HepG2 (cell line): ENCODE data around the gene MARS1. TPM values are rescaled to one million over a fixed set of nuclear protein-coding genes. Genes with fewer than 3 reads are reported as not detected.

Experiments used
- CBFB ChIP-seq: sonication (generic); formaldehyde crosslinking; IDR thresholded peaks from 2 replicates; pipeline ENCODE4 v1.4.0; 2020; ENCODE audit warnings: missing genetic modification reagents
- JARID2 ChIP-seq: sonication (generic); formaldehyde crosslinking; IDR thresholded peaks from 2 replicates; pipeline ENCODE4 v1.8.1; 2023; ENCODE audit warnings: missing genetic modification reagents, inconsistent platforms; ENCODE audit not compliant: insufficient replicate concordance
- KLF12 ChIP-seq: sonication (generic); formaldehyde crosslinking; IDR thresholded peaks from 2 replicates; pipeline ENCODE4 v1.4.0; 2020; ENCODE audit warnings: missing genetic modification reagents, borderline replicate concordance
- LCORL ChIP-seq, 2 experiments: fragments of 450-650 bp in 1 of 2; sonication (generic) in 1 of 2; formaldehyde crosslinking in 1 of 2; IDR thresholded peaks; 2 replicates each; pipeline versions ENCODE4 v1.5.0 to v1.6.1; 2017 to 2020; ENCODE audit warnings: antibody characterized with exemption in 1 of 2, missing genetic modification reagents in 1 of 2
- MYC ChIP-seq: sonication (generic); formaldehyde crosslinking; IDR thresholded peaks from 2 replicates; pipeline ENCODE4 v1.9.0; 2021; ENCODE audit warnings: missing genetic modification reagents, borderline replicate concordance
- MZF1 ChIP-seq: sonication (generic); formaldehyde crosslinking; IDR thresholded peaks from 2 replicates; pipeline ENCODE4 v1.8.1; 2023; ENCODE audit warnings: mild to moderate bottlenecking, missing genetic modification reagents, borderline replicate concordance
- POLR2AphosphoS2 ChIP-seq: IDR thresholded peaks from 2 replicates; pipeline ENCODE4 v1.6.1; 2011; ENCODE audit warnings: low read depth, low read length, improper control_type of control experiment
- RORA ChIP-seq: sonication (generic); formaldehyde crosslinking; IDR thresholded peaks from 2 replicates; pipeline ENCODE4 v1.5.0; 2020; ENCODE audit warnings: mild to moderate bottlenecking, missing genetic modification reagents, moderate library complexity
- SCMH1 ChIP-seq: sonication (generic); formaldehyde crosslinking; IDR thresholded peaks from 2 replicates; pipeline ENCODE4 v1.9.0; 2021; ENCODE audit warnings: missing genetic modification reagents, mild to moderate bottlenecking, borderline replicate concordance
- SP1 ChIP-seq, 2 experiments: fragments of 450-650 bp in 1 of 2; sonication (generic) in 1 of 2; formaldehyde crosslinking in 1 of 2; IDR thresholded peaks; 2 replicates each; pipeline versions ENCODE4 v1.4.0 to v1.6.1; 2016 to 2020; ENCODE audit warnings: missing genetic modification reagents in 1 of 2
- ZBTB49 ChIP-seq: sonication (generic); formaldehyde crosslinking; IDR thresholded peaks from 2 replicates; pipeline ENCODE4 v1.4.0; 2020; ENCODE audit warnings: missing genetic modification reagents, borderline replicate concordance
- ZFP37 ChIP-seq: sonication (generic); formaldehyde crosslinking; IDR thresholded peaks from 2 replicates; pipeline ENCODE4 v1.4.0; 2020; ENCODE audit warnings: missing genetic modification reagents, borderline replicate concordance
- ZNF331 ChIP-seq: sonication (generic); formaldehyde crosslinking; IDR thresholded peaks from 2 replicates; pipeline ENCODE4 v1.4.0; 2020; ENCODE audit warnings: missing genetic modification reagents
- ZNF335 ChIP-seq: sonication (generic); formaldehyde crosslinking; IDR thresholded peaks from 2 replicates; pipeline ENCODE4 v1.4.0; 2020; ENCODE audit warnings: missing genetic modification reagents
- ZNF546 ChIP-seq: sonication (generic); formaldehyde crosslinking; conservative IDR thresholded peaks from 2 replicates; pipeline ENCODE4 v1.8.1; 2023; ENCODE audit warnings: mild to moderate bottlenecking, missing genetic modification reagents
- polyA plus RNA-seq, 8 experiments: library from polyadenylated mRNA; depleted of rRNA in 3 of 8; stranded (reverse) in 7 of 8; unstranded in 1 of 8; fragments of >200 nt; fragmentation: Illumina TruSeq in 4 of 8; extraction: Trizol in 4 of 8; gene quantifications; 2 replicates each; pipeline versions ENCODE4 v1.2.1 to v1.2.3, GENCODE V29; 2011 to 2016; ENCODE audit warnings: low read depth in 4 of 8, missing spikeins in 1 of 8, mixed read lengths in 1 of 8; ENCODE audit not compliant: insufficient read depth in 1 of 8
- total RNA-seq, 5 experiments: library from RNA; depleted of rRNA; stranded (reverse); fragments of >200 nt; fragmentation: Illumina TruSeq; extraction: Trizol; gene quantifications; 2 replicates each; pipeline ENCODE4 v1.2.3, GENCODE V29; 2016; ENCODE audit warnings: low read depth in 1 of 5
- TF ChIP-seq, protein P1 (sequence below): IDR thresholded peaks from 2 replicates; pipeline ENCODE4 v1.6.1; 2018; ENCODE audit warnings: missing genetic modification reagents
- TF ChIP-seq, protein P2 (sequence below): IDR thresholded peaks from 2 replicates; pipeline ENCODE4 v1.6.1; 2016; ENCODE audit warnings: low read depth, borderline replicate concordance
- TF ChIP-seq, protein P3 (sequence below): sonication (generic); formaldehyde crosslinking; IDR thresholded peaks from 2 replicates; pipeline ENCODE4 v1.9.0; 2021; ENCODE audit warnings: missing genetic modification reagents, mild to moderate bottlenecking, borderline replicate concordance
- TF ChIP-seq, protein P4 (sequence below): sonication (generic); formaldehyde crosslinking; IDR thresholded peaks from 2 replicates; pipeline ENCODE4 v1.4.0; 2020; ENCODE audit warnings: missing genetic modification reagents, mild to moderate bottlenecking, borderline replicate concordance
- TF ChIP-seq, protein P5 (sequence below): IDR thresholded peaks from 2 replicates; pipeline ENCODE4 v1.6.1; 2016; ENCODE audit warnings: mild to moderate bottlenecking, missing biosample characterization, missing genetic modification reagents

MARS1 gene
- total and polyA plus RNA-seq, 2 of the 13 experiments (the other 11 are each of a cell fraction or from before 2014, with no cell fraction given): 115 to 181 TPM

DNA sequence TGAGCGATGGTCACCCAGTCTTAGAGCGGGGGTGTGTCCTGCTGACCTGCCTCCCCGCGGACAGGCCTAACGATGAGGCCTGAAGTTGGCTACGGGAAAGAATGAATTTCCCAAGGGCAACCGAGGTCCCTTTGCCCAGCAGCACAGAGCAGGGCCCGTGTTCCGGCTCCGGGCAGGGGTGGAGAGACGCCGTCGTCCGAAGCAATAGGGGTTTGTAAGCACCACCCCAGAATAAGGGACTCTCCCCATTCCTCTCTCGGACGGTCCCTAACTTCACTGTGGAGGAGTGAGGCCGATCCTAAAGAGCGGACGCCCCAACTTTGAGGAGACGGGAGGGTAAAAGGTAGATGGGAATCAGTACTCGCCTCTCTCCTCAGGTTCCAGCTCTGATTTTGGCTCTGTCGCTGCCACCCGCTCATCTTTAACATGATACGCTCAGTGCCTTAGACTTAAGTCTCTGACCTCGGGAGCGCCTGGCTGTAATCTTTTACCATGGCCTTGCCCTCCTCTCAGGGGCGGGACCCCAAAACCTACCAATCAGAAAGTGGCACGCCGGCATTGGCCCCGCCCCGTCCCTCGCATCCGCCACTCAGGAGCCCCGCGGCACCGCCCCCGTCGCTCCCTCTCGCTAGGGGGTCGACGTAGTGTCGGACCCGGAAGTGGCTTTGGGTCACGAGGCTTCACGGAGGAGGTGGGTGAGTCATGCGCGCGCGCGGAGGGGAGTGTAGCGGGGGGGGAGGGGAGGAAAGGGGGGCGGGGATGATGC, 32.4 kb downstream of the MARS1 start, which contains the start of gene DDIT3 (continued):
- TF ChIP-seq SP1 (IDR thresholded peaks at IDR 0.05) (peak; percentile 62; the same call in 1 of the 2 replicates), SP1 (CRISPR knock-in tag; IDR thresholded peaks at IDR 0.05) (peak; percentile 92), LCORL (IDR thresholded peaks at IDR 0.05) (no peak), LCORL (CRISPR knock-in tag; IDR thresholded peaks at IDR 0.05) (peak; percentile 75), ZNF335 (CRISPR knock-in tag) (no peak), MZF1 (no peak), CBFB (CRISPR knock-in tag) (no peak), ZFP37 (CRISPR knock-in tag) (peak; percentile 84; the same call in 1 of the 2 replicates), ZBTB49 (CRISPR knock-in tag) (no peak), SCMH1 (CRISPR knock-in tag) (no peak), JARID2 (CRISPR knock-in tag) (no peak), KLF12 (CRISPR knock-in tag) (no peak), POLR2AphosphoS2 (peak; percentile 95), ZNF546 (CRISPR knock-in tag) (no peak), RORA (CRISPR knock-in tag) (no peak; the same call in 1 of the 2 replicates), MYC (CRISPR knock-in tag) (peak; percentile 60; the same call in 1 of the 2 replicates), ZNF331 (CRISPR knock-in tag) (peak; percentile 70)
- TF ChIP-seq, protein P1, sequence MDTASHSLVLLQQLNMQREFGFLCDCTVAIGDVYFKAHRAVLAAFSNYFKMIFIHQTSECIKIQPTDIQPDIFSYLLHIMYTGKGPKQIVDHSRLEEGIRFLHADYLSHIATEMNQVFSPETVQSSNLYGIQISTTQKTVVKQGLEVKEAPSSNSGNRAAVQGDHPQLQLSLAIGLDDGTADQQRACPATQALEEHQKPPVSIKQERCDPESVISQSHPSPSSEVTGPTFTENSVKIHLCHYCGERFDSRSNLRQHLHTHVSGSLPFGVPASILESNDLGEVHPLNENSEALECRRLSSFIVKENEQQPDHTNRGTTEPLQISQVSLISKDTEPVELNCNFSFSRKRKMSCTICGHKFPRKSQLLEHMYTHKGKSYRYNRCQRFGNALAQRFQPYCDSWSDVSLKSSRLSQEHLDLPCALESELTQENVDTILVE (CRISPR knock-in tag): peak; percentile 85
- TF ChIP-seq, protein P2, sequence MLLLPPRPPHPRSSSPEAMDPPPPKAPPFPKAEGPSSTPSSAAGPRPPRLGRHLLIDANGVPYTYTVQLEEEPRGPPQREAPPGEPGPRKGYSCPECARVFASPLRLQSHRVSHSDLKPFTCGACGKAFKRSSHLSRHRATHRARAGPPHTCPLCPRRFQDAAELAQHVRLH: peak; percentile 74
- TF ChIP-seq, protein P3, sequence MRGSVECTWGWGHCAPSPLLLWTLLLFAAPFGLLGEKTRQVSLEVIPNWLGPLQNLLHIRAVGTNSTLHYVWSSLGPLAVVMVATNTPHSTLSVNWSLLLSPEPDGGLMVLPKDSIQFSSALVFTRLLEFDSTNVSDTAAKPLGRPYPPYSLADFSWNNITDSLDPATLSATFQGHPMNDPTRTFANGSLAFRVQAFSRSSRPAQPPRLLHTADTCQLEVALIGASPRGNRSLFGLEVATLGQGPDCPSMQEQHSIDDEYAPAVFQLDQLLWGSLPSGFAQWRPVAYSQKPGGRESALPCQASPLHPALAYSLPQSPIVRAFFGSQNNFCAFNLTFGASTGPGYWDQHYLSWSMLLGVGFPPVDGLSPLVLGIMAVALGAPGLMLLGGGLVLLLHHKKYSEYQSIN: no peak
- TF ChIP-seq, protein P4, sequence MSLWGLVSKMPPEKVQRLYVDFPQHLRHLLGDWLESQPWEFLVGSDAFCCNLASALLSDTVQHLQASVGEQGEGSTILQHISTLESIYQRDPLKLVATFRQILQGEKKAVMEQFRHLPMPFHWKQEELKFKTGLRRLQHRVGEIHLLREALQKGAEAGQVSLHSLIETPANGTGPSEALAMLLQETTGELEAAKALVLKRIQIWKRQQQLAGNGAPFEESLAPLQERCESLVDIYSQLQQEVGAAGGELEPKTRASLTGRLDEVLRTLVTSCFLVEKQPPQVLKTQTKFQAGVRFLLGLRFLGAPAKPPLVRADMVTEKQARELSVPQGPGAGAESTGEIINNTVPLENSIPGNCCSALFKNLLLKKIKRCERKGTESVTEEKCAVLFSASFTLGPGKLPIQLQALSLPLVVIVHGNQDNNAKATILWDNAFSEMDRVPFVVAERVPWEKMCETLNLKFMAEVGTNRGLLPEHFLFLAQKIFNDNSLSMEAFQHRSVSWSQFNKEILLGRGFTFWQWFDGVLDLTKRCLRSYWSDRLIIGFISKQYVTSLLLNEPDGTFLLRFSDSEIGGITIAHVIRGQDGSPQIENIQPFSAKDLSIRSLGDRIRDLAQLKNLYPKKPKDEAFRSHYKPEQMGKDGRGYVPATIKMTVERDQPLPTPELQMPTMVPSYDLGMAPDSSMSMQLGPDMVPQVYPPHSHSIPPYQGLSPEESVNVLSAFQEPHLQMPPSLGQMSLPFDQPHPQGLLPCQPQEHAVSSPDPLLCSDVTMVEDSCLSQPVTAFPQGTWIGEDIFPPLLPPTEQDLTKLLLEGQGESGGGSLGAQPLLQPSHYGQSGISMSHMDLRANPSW (CRISPR knock-in tag): no peak
- TF ChIP-seq, protein P5, sequence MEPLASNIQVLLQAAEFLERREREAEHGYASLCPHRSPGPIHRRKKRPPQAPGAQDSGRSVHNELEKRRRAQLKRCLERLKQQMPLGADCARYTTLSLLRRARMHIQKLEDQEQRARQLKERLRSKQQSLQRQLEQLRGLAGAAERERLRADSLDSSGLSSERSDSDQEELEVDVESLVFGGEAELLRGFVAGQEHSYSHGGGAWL (CRISPR knock-in tag): no peak
